Muscle of back (tissue), 13 donors: ENCODE results near the gene POTEB. TPM values are rescaled to one million over a fixed set of nuclear protein-coding genes. Genes with fewer than 3 reads are reported as not detected.
"Not testable (repeated sequence)": the region's sequence is repeated elsewhere in the genome, so short reads cannot be mapped to it uniquely, and the experiment has no call there.

ENCODE experiments used
- DNase-seq, 3 donors: peaks; one replicate each; pipeline versions ENCODE4 v3.0.0 to v3.0.0-alpha.2; 2013
- long read RNA-seq, 9 donors: transcript quantifications; one replicate each; lab custom pipeline, GENCODE V29; 2026
- polyA plus RNA-seq, 10 donors: library from polyadenylated mRNA; unstranded; fragments of 120-200 nt; gene quantifications; one replicate each; pipeline ENCODE4 v1.2.1, GENCODE V29; 2013; ENCODE audit not compliant: insufficient read length in 10 of 10

Gene POTEB
- not detected for polyA plus RNA-seq
- long read RNA-seq, donor 1 = 0 reads
- long read RNA-seq, donor 2 = 0 reads
- long read RNA-seq, donor 3 = 0 reads
- long read RNA-seq, donor 4 = 0 reads
- long read RNA-seq, donor 5 = 0 reads
- long read RNA-seq, donor 6 = 0 reads
- long read RNA-seq, donor 7 = 0 reads
- long read RNA-seq, donor 8 = 0 reads
- long read RNA-seq, donor 9 = 0 reads

GRCh38 chr15:21877635-21878034 lies at the start of gene POTEB:
TSS of gene POTEB (minus strand) at chr15:21877735. CDS start at chr15:21877246, 489 bp downstream.
- not testable (repeated sequence) for DNase-seq

GRCh38 chr15:21890955-21891354 lies 13.4 kb upstream of the POTEB start:
- not testable (repeated sequence) for DNase-seq

GRCh38 chr15:21889542-21889941 lies 12.0 kb upstream of the POTEB start:
- not testable (repeated sequence) for DNase-seq

- DNase-seq = not testable (repeated sequence)
Observed at GRCh38 chr15:21838831-21839230, 38.7 kb downstream of the POTEB start.

Other genes starting within 250 kb of the POTEB start
- not detected for gene OR4M2, start 202.8 kb upstream of the POTEB start, polyA plus RNA-seq